Right lobe of liver (tissue), 6 donors: ENCODE data around the gene PDE10A. TPM values are rescaled to one million over a fixed set of nuclear protein-coding genes. Genes with fewer than 3 reads are reported as not detected.

Experiments
- ATAC-seq, 4 donors: fragments of 200-7000 bp; cut with Tn5 transposase; one replicate each; pipeline ENCODE4 v1.9.1; 2020; ENCODE audit warnings: mild to moderate bottlenecking in 4 of 4, moderate library complexity in 4 of 4
- DNase-seq, 3 donors: peaks; one replicate each; pipeline ENCODE4 v3.0.0-alpha.2; 2020
- H3K27ac ChIP-seq, 3 donors: fragments of 200-600 bp; one replicate each; pipeline ENCODE4 v1.8.0; 2022
- H3K27me3 ChIP-seq, 2 donors: fragments of 200-600 bp; one replicate each; pipeline ENCODE4 v1.8.0; 2022
- H3K36me3 ChIP-seq, 4 donors: fragments of 200-600 bp; sonication (generic) in 1 of 4; one replicate each; pipeline versions ENCODE4 v1.5.1 to v1.8.0; 2017 to 2022; ENCODE audit warnings: control low read depth in 1 of 4
- H3K4me1 ChIP-seq, 4 donors: fragments of 200-600 bp; sonication (generic) in 1 of 4; one replicate each; pipeline versions ENCODE4 v1.5.1 to v1.8.0; 2017 to 2022; ENCODE audit warnings: control low read depth in 1 of 4
- H3K4me3 ChIP-seq, 3 donors: fragments of 200-600 bp; one replicate each; pipeline ENCODE4 v1.8.0; 2022
- H3K9me3 ChIP-seq, 4 donors: fragments of 200-600 bp; sonication (generic) in 1 of 4; one replicate each; pipeline versions ENCODE4 v1.5.1 to v1.8.0; 2017 to 2022; ENCODE audit warnings: control low read depth in 1 of 4
- CTCF ChIP-seq, 4 donors: fragments of 200-600 bp in 3 of 4; fragments of 450-650 bp in 1 of 4; IDR thresholded peaks; one replicate each; pipeline versions ENCODE4 v1.5.1 to v1.8.0; 2016 to 2022; ENCODE audit warnings: antibody characterized with exemption in 4 of 4, mild to moderate bottlenecking in 2 of 4
- POLR2A ChIP-seq: fragments of 450-650 bp; IDR thresholded peaks from one replicate; pipeline ENCODE4 v1.6.1; 2017; ENCODE audit warnings: antibody characterized with exemption, mild to moderate bottlenecking
- WGBS: methylation state at CpG from one replicate; pipeline ENCODE4 v1.1.6; 2018; ENCODE audit warnings: low coverage, low lambda C conversion rate; ENCODE audit not compliant: insufficient coverage; ENCODE audit errors: missing lambda C conversion rate; 5-methylcytosine and 5-hydroxymethylcytosine counted together
- intact Hi-C, 2 donors: fragments of 100-400 bp; cut with DNase I; formaldehyde crosslinking; loops; one replicate each; pipeline versions ENCODE4 v1.11.2 to v1.14.1; 2022
- total RNA-seq, 6 experiments: library from RNA; depleted of rRNA in 2 of 6; stranded (reverse); fragments of >200 nt in 2 of 6; fragmentation: NEBNext Ultra II Directional in 3 of 6; extraction: Animal tissue kit (Norgen Biotek cat#: 25700) in 3 of 6; gene quantifications; one replicate each; pipeline versions ENCODE4 v1.1.0 to v1.2.4, GENCODE V29; 2016 to 2023
- donor health status: DM: no; HTN: yes; CAD: no.
- donor health status: DM: no; HTN: no; CAD: no.
- donor health status: DM: no; HTN: no; CAD: no.
- donor health status: DM: no; HTN: yes; CAD: no.
- donor health status: DM: no; HTN: yes; CAD: no.

The PDE10A gene
- total RNA-seq, 6 experiments from 2014 or later = 0.48 to 1.5 (median 0.65) TPM

DNA sequence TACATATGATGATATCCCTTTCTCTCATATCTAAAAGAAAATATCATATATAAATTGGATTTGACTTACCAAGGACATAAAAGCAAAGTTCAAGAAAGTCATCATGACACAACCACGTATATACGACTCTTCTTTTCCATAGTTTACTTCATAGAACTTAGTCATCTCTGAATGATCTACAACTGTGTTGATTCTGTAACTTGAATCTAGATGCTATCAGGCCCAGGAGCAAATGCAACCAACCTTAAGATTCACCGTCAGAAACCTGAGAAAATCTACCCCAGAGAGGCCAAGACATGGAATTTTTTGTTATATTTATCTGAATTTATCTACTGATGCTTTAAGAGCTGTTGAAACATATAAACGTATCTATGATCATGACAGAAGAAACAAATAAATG lies 165.6 kb downstream of the PDE10A start:
- DNase-seq (no peak), ATAC-seq (no peak)
- Histone ChIP-seq H3K36me3 (no peaks in the 10 kb centered on the region), H3K9me3 (no peaks in the 10 kb centered on the region), H3K27ac (no peak overlapping the region), H3K4me3 (no peak overlapping the region), H3K27me3 (no peaks in the 10 kb centered on the region), H3K4me1 (no peaks in the 10 kb centered on the region)
- TF ChIP-seq CTCF (IDR thresholded peaks at IDR 0.05) = no peak
- no peak for TF ChIP-seq POLR2A
- 52% methylated on average over 4 of the region's 4 CpGs for WGBS
- intact Hi-C loops = no loop called here

DNA sequence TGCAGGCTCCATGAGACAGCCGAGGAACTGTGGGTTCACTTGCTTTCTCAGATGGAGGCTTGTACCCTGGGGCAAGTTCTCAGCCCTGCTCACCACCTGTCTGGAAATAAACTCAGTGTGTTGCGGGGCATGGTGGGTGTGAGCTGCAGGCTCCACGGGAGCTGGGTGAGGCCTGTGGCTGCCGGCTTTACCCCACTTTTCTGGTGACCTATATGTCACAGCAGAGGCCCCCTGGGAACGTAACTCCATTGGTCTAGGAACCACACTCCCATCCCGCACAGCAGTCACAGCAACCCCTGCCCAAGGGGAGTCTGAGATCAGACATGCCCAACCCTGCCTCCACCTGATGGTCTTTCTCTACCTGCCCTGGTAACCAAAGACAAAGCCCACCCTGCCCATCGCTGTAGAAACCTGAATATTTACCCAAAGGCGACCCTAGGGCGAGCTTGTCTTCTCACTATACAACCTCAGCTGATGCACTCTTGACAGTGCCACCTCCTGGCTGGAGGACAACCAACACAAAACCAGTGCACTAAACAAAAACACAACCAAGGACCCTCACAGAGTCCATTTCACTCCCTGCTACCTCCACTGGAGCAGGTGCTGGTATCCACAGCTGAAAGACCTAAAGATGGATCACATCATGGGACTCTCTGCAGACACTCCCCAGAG lies 174.3 kb downstream of the PDE10A start:
- TF ChIP-seq POLR2A = no peak
- no peak for TF ChIP-seq CTCF (IDR thresholded peaks at IDR 0.05)
- Histone ChIP-seq H3K36me3 (no peaks in the 10 kb centered on the region), H3K9me3 (no peaks in the 10 kb centered on the region), H3K4me1 (no peaks in the 10 kb centered on the region), H3K27ac (no peak overlapping the region), H3K4me3 (no peak overlapping the region), H3K27me3 (no peaks in the 10 kb centered on the region)
- ATAC-seq (no peak), DNase-seq (no peak)
- whole genome bisulfite sequencing = 50% methylated on average over 3 of the region's 9 CpGs
- intact Hi-C loops = no loop called here

DNA sequence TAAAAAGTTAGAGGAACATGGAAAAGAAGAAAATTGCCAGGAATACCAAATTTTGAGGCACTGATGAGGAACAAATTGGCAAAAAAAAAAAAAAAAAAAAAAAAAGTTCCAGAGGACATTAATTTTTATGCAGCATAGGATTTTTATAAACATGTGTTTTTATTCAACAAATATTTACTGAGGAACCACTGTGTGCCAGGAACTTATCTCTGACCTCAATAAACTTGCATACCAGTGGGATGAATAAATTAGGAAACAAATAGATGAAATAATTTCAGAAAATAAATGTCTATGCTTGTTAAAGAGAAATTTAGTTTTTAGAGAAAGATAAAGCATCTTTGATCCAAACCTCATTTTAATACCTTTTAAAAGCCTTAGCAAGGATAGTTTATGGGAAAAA lies 175.1 kb downstream of the PDE10A start:
- no peaks in the 10 kb centered on the region for H3K27me3 ChIP-seq
- TF ChIP-seq POLR2A = no peak
- DNase-seq (no peak), ATAC-seq (no peak)
- H3K9me3 ChIP-seq = no peaks in the 10 kb centered on the region
- no peaks in the 10 kb centered on the region for H3K36me3 ChIP-seq
- no peak overlapping the region for H3K4me3 ChIP-seq
- no peak overlapping the region for H3K27ac ChIP-seq
- intact Hi-C loops = no loop called here
- H3K4me1 ChIP-seq = no peaks in the 10 kb centered on the region

DNA sequence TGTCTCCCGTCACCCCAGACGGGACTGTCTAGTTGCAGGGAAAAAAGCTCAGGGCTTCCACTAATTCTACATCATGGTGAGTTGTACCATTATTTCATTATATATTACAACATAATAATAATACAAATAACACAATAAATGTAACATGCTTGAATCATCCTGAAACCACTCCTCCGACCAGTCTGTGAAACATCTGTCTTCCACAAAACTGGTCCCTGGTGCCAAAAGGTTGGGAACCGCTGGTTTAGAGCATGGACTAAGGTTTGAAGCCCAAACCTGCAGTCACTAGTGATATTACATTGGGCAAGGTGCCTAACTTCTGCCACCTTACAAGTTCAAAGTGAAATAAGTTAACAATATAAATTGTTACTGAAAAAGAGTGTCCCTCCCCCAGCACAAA lies 175.7 kb downstream of the PDE10A start:
- TF ChIP-seq CTCF (IDR thresholded peaks at IDR 0.05) (no peak), POLR2A (no peak)

DNA sequence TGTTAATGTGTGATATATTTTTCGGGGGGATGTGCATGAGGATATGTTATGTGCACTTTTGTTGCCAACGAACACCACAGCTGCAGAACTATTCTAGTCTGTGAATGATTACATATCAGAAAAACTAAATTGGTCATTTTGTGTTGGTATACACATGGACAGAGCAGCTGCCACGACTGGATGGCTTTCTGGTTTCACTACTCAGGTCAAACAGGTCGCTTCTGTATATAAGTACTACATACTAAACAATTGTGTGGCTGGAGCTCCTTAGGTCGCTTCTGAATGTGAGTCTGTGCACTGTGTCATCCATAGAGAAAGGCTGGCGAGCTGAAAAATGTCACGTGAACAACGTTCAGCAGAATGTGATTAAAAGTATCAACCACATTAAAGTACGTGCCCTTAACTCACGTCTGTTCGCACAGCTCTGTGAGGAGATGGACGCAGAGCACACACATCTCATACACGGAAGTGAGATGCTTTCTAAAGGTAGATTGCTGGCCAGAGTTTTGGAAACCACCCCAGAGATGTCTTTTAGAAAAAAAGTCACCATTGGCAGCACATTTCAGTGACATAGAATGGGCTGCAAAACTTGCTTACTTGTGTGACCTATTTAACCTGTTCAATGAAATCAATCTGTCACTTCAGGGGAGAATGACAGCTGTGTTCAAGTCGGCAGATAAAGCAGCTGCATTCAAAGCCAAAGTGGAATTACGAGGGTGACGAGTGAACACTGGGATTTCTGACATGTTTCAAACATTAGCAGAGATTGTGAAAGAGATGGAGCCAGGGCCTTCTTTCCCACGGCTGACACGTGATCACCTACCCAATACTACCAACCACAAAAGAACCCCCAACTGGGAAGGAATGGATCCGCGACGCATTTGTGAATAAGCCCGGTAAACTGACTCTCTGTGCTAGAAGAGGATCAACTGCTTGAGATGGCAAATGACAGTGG lies 176.6 kb downstream of the PDE10A start:
- H3K4me3 ChIP-seq = no peak overlapping the region
- no peaks in the 10 kb centered on the region for H3K9me3 ChIP-seq
- 40% methylated on average over 22 of the region's 22 CpGs for WGBS
- H3K4me1 ChIP-seq = no peaks in the 10 kb centered on the region
- ATAC-seq (no peak), DNase-seq (no peak)
- intact Hi-C loops = no loop called here
- no peak overlapping the region for H3K27ac ChIP-seq
- no peak for TF ChIP-seq POLR2A
- TF ChIP-seq CTCF (IDR thresholded peaks at IDR 0.05) = no peak
- no peaks in the 10 kb centered on the region for H3K36me3 ChIP-seq
- no peaks in the 10 kb centered on the region for H3K27me3 ChIP-seq

More for the DNA sequence above, 175.7 kb downstream of the PDE10A start:
- intact Hi-C loops = no loop called here
- ATAC-seq = no peak
- Histone ChIP-seq H3K27me3 (no peaks in the 10 kb centered on the region), H3K4me1 (no peaks in the 10 kb centered on the region), H3K36me3 (no peaks in the 10 kb centered on the region), H3K4me3 (no peak overlapping the region), H3K9me3 (no peaks in the 10 kb centered on the region), H3K27ac (no peak overlapping the region)
- 45% methylated on average over 4 of the region's 4 CpGs for WGBS
- DNase-seq = no peak
